GM10847 (cell line): ENCODE data around the gene MYO1D.

ENCODE experiments used
- POLR2A ChIP-seq: IDR thresholded peaks from 2 replicates; pipeline ENCODE4 v1.6.1; 2011; ENCODE audit not compliant: insufficient read length; ENCODE audit errors: extremely low read depth

MYO1D gene

GRCh38 chr17:32869345-32870026 is 7.4 kb downstream of the MYO1D start:
- no peak for TF ChIP-seq POLR2A

- no peak for TF ChIP-seq POLR2A
Observed at GRCh38 chr17:32865141-32865540, 11.8 kb downstream of the MYO1D start.

- no peak for TF ChIP-seq POLR2A
Observed at GRCh38 chr17:32863559-32863958, 13.4 kb downstream of the MYO1D start.

GRCh38 chr17:32862940-32863339 is 14.0 kb downstream of the MYO1D start:
- no peak for TF ChIP-seq POLR2A

- TF ChIP-seq POLR2A = no peak
Observed at GRCh38 chr17:32861981-32862380, 14.9 kb downstream of the MYO1D start.

GRCh38 chr17:32859857-32860525 is 16.9 kb downstream of the MYO1D start:
- no peak for TF ChIP-seq POLR2A

GRCh38 chr17:32855620-32856019 is 21.3 kb downstream of the MYO1D start:
- no peak for TF ChIP-seq POLR2A

GRCh38 chr17:32854832-32855389 is 22.0 kb downstream of the MYO1D start:
- TF ChIP-seq POLR2A = no peak

- no peak for TF ChIP-seq POLR2A
Observed at GRCh38 chr17:32854207-32854606, 22.7 kb downstream of the MYO1D start.

- TF ChIP-seq POLR2A = no peak
Observed at GRCh38 chr17:32852811-32853210, 24.1 kb downstream of the MYO1D start.

GRCh38 chr17:32849879-32850278 is 27.0 kb downstream of the MYO1D start:
- TF ChIP-seq POLR2A = no peak

- TF ChIP-seq POLR2A = no peak
Observed at GRCh38 chr17:32847977-32848376, 28.9 kb downstream of the MYO1D start.

GRCh38 chr17:32846143-32846542 is 30.8 kb downstream of the MYO1D start:
- no peak for TF ChIP-seq POLR2A

GRCh38 chr17:32840241-32840640 is 36.7 kb downstream of the MYO1D start:
- no peak for TF ChIP-seq POLR2A

- TF ChIP-seq POLR2A = no peak
Observed at GRCh38 chr17:32836527-32836926, 40.4 kb downstream of the MYO1D start.

GRCh38 chr17:32835291-32835761 is 41.6 kb downstream of the MYO1D start:
- no peak for TF ChIP-seq POLR2A
